SK-N-MC (cell line): Measurements from ENCODE around the gene ZFAND3.

Source experiments
- EZH2 ChIP-seq: fragments of 200-600 bp; sonication (generic); IDR thresholded peaks from one replicate; pipeline ENCODE4 v1.6.1; 2017; ENCODE audit warnings: antibody characterized with exemption
- FOXP2 ChIP-seq: optimal IDR thresholded peaks from 2 replicates; pipeline ENCODE3; 2011; ENCODE audit warnings: mild to moderate bottlenecking, moderate library complexity; ENCODE audit not compliant: insufficient read depth; ENCODE audit errors: extremely low read length, control extremely low read depth
- POLR2AphosphoS5 ChIP-seq: IDR thresholded peaks from 2 replicates; pipeline ENCODE4 v1.6.1; 2012; ENCODE audit warnings: mild to moderate bottlenecking, low read depth, low read length, borderline replicate concordance

- no peak for TF ChIP-seq POLR2AphosphoS5
- no peak for TF ChIP-seq EZH2
- no peak for TF ChIP-seq FOXP2
Measured at GRCh38 chr6:38034274-38034914, 214.9 kb downstream of the ZFAND3 start.
